GM19025 (cell line): ENCODE results near the gene KCTD8.
"Not testable (repeated sequence)": the region's sequence is repeated elsewhere in the genome, so short reads cannot be mapped to it uniquely, and the experiment has no call there.

Experiments used
- ATAC-seq: cut with Tn5 transposase; IDR thresholded peaks from one replicate; pipeline ENCODE4 v1.9.1; 2021; ENCODE audit warnings: mild to moderate bottlenecking, low read depth, moderate library complexity; ENCODE audit not compliant: unreplicated experiment

KCTD8 gene

DNA sequence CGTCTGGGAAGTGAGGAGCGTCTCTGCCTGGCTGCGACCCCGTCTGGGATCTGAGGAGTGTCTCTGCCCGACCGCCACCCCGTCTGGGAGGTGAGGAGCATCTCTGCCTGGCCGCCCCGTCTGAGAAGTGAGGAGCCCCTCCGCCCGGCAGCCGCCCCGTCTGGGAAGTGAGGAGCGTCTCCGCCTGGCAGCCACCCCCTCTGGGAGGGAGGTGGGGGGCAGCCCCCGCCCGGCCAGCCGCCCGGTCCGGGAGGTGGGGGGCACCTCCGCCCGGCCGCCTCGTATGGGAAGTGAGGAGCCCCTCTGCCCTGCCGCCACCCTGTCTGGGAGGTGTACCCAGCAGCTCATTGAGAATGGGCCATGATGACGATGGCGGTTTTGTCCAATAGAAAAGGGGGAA, 280.8 kb downstream of the KCTD8 start:
- not testable (repeated sequence) for ATAC-seq

- ATAC-seq = no peak
These were observed 282.7 kb downstream of the KCTD8 start for GRCh38 chr4:44165938-44166337.

DNA sequence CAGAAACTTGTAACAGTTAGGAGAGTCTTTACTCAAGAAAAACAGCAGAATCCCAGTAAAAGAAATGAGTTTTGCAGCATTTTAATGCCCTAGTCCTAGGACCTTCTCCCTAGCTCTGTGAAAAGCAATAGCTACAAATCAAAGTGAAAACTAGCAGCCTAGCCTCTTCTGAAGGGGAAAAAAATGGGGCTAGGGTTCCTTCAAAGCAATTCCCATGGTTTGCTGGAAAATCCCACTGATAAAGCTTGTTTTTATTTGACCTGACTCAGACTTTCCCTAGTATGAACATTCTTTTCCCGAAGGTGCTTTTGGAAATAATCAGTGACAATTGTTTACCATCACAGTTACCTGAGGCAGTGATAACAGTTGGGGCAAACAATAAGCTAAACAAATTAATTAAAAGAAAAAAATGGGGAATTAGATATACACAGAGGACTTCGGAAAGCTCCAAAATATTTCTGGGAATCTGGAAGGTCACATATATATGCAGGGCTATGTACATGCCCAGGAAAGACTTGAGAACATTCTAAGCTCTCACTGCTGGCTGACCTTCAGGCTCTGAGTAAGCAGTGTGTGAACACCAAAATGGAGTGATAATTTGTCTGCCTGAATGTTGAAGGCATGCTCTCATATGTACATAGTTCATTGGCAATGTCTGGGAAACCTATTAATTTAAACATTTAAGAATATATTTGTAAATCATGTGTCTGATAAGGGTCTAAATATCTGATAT, 285.9 kb downstream of the KCTD8 start:
- no peak for ATAC-seq

DNA sequence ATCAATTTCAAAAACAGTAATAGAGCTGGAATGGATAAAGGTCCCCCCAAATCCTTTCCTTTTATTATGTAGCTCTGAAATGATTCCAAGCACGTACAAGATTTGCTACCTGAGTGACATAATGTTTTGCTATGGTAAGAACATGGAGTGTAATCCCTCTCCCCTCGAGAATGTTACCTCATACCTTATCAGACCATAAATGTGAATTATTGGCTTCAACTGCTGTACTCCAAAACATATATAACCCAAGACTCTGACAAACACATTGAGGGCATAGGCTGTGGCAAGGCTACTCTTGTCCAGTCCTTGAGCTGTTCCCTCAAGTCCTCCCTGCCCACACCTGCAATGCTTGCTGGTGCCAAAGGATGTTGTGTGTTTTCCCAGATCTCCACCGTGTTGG, 286.9 kb downstream of the KCTD8 start:
- ATAC-seq = no peak

GRCh38 chr4:44160776-44161367, 287.7 kb downstream of the KCTD8 start:
- ATAC-seq = no peak

DNA sequence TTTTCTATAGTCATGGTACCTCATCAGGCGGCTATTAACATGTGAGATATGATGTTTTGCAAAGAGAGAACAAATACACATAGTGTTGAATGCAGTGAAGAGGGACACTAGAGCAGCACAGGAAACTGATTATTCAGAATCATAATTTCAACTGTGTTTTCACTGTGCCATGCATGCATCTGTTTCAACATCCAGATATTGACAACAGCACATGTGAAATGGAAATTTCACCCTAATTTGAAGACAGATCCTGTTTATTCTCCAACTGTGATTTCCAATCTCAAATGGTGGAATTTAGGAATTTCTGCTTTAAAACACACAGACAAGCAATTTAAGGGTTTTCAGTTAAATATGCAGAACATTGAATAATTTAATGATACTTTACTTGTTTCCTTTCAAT, 288.6 kb downstream of the KCTD8 start:
- no peak for ATAC-seq

DNA sequence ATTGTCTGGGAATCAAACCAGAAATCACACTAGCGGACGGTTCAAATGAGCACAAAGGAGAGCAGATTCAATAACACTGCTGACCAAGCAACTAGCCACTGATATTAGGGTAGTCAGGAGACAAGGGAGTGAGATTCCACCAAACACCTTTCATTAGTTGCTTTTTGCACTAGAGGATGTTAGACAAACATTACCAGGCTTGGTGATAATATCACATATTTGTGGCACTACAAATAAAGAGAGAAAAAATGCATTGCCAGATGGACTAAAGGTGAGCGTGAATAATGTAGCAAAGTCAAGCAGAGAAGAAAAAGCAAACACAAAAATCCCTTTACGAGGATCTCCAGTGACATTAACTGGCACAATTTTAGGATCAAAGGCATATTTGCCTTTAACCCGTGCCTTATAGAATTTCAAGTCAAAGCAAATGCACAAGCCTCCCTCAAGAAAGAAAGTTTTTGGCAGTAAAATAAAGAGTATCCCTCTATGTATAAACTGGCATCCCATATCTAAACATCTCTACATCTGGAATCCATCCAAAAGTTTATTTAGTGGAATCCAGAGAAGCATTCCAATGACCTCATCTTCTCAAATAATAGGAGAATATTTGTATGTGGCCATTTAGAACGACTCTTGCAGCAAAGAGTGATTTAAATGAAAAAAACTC, 290.9 kb downstream of the KCTD8 start:
- ATAC-seq = no peak

GRCh38 chr4:44150091-44150576, 298.5 kb downstream of the KCTD8 start:
- ATAC-seq = no peak

GRCh38 chr4:44149282-44149681, 299.3 kb downstream of the KCTD8 start:
- ATAC-seq = no peak

GRCh38 chr4:44147571-44148075, 301.0 kb downstream of the KCTD8 start:
- ATAC-seq = no peak

DNA sequence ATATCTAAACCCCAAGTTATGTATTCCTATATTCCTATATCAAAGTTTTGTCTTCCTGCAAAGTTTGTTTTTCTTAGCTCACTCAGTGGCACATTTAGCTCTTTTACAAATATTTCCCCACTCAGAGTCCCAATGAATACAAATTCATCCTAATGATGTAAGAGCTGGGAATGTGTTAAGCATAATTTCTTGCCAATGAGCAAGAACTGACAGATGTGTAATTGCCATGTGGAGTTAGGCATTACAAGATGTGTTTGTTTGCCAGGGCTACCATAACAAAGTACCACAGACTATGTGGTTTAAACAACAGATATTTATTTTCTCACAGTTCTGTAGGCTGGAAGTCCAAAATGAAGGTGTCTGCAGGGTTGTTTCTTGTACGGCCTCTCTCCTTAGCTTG, 302.1 kb downstream of the KCTD8 start:
- no peak for ATAC-seq

DNA sequence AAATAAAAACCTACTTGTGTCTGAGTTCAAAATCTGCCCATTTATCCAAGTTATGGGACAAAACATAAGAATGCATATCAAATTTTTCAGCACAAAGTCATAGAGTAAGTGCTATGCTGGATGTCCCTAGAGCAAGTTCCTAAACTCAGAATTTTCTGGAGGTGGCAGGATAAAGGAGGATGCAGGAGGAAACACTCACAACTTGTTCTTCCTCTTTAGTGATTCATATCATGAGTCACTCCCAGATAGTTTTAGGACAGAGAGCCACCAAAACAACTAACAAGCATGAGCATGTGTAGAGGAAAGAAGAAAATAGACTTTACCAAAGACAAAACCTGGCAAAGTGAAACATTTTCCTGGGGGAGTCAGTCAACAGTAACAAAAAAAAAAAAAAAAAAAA, 302.7 kb downstream of the KCTD8 start:
- ATAC-seq = no peak

GRCh38 chr4:44132526-44132925, 316.1 kb downstream of the KCTD8 start:
- ATAC-seq = no peak
